HCT116 (cell line): ENCODE measurements around the gene PPM1D. TPM values are rescaled to one million over a fixed set of nuclear protein-coding genes. Genes with fewer than 3 reads are reported as not detected.

Experiments used
- ATAC-seq: fragments of 200-7000 bp; cut with Tn5 transposase; 2 replicates; pipeline ENCODE4 v1.9.1; 2020; ENCODE audit warnings: mild to moderate bottlenecking, moderate library complexity
- BruUV-seq: library from RNA; stranded (reverse); fragments of 400-500 nt; replicated peaks from 2 replicates; lab custom pipeline; 2021; lab: Mats Ljungman, UMichigan
- CTCF ChIA-PET: fragments of 300-600 bp; sonication (Branson Sonifier 250); formaldehyde crosslinking; loops from one replicate; lab custom pipeline; 2021; ENCODE audit warnings: antibody characterized with exemption; lab: Charles Lee
- POLR2A ChIA-PET: fragments of 300-600, 350-600 bp; sonication (Branson Sonifier 250); formaldehyde crosslinking; loops from one replicate; lab custom pipeline; 2021; ENCODE audit warnings: antibody characterized with exemption; lab: Charles Lee
- RAD21 ChIA-PET, 2 experiments: fragments of 300-600 bp; sonication (Branson Sonifier 250); formaldehyde crosslinking; loops; one replicate each; lab custom pipeline; 2023; ENCODE audit warnings: low total read pairs in 2 of 2; ENCODE audit not compliant: uncharacterized antibody in 2 of 2, unreplicated experiment in 2 of 2, low non-redundant PET in 1 of 2; lab: Charles Lee
- DNase-seq: peaks from one replicate; pipeline ENCODE4 v3.0.0-alpha.2; 2010; ENCODE audit warnings: low read depth, low spot score
- H2AFZ ChIP-seq: fragments of 200-600 bp; shearing (Covaris generic), sonication (generic); 2 replicates; pipeline ENCODE4 v1.6.1; 2017; ENCODE audit warnings: low read depth, mixed run types, mixed read lengths, antibody characterized with exemption, low read length; ENCODE audit not compliant: poor library complexity, severe bottlenecking
- H3K27ac ChIP-seq: 2 replicates; pipeline ENCODE4 v1.5.1; 2012; ENCODE audit warnings: low read depth, low read length
- H3K27me3 ChIP-seq: fragments of 200-600 bp; sonication (generic); 2 replicates; pipeline ENCODE4 v1.6.1; 2016; ENCODE audit warnings: mixed run types, low read length, mixed read lengths; ENCODE audit not compliant: insufficient read depth
- H3K36me3 ChIP-seq, 2 experiments: fragments of 200-500 bp in 1 of 2; fragments of 200-600 bp in 1 of 2; sonication (Bioruptor generic) in 1 of 2; sonication (generic) in 1 of 2; 2 replicates each; pipeline versions ENCODE4 v1.5.1 to v1.6.1; 2014 to 2016; ENCODE audit warnings: low read length in 2 of 2, inconsistent platforms in 1 of 2, mixed read lengths in 1 of 2, mixed run types in 1 of 2; ENCODE audit not compliant: insufficient read depth in 2 of 2, control insufficient read depth in 1 of 2
- H3K4me1 ChIP-seq, 2 experiments: fragments of 200-600 bp in 1 of 2; sonication (generic) in 1 of 2; 2 replicates each; pipeline versions ENCODE4 v1.5.1 to v1.6.1; 2012 to 2017; ENCODE audit warnings: low read length in 2 of 2, inconsistent platforms in 1 of 2, mild to moderate bottlenecking in 1 of 2, mixed read lengths in 1 of 2, mixed run types in 1 of 2, moderate library complexity in 1 of 2; ENCODE audit not compliant: insufficient read depth in 2 of 2, control insufficient read depth in 1 of 2
- H3K4me2 ChIP-seq: fragments of 200-600 bp; sonication (generic); 2 replicates; pipeline ENCODE4 v1.6.1; 2017; ENCODE audit warnings: mixed run types, low read length, mixed read lengths
- H3K4me3 ChIP-seq, 2 experiments: fragments of 200-600 bp in 1 of 2; sonication (generic) in 1 of 2; replicated peaks in 1 of 2; 2 replicates each; pipeline ENCODE4 v1.5.1; 2011 to 2016; ENCODE audit warnings: low read length in 2 of 2, control low read depth in 1 of 2, low read depth in 1 of 2, mild to moderate bottlenecking in 1 of 2, mixed read lengths in 1 of 2, mixed run types in 1 of 2
- H3K79me2 ChIP-seq: fragments of 200-600 bp; sonication (generic); 2 replicates; pipeline ENCODE4 v1.6.1; 2017; ENCODE audit warnings: mild to moderate bottlenecking, mixed run types, low read length, moderate library complexity, mixed read lengths; ENCODE audit not compliant: insufficient read depth
- H3K9ac ChIP-seq: fragments of 200-600 bp; sonication (generic); 2 replicates; pipeline ENCODE4 v1.6.1; 2016; ENCODE audit warnings: low read length, mixed read lengths
- H3K9me2 ChIP-seq: fragments of 200-600 bp; sonication (generic), shearing (Covaris generic); 2 replicates; pipeline ENCODE4 v1.6.1; 2017; ENCODE audit warnings: mixed run types, mild to moderate bottlenecking, moderate library complexity; ENCODE audit not compliant: insufficient read depth
- H3K9me3 ChIP-seq, 2 experiments: fragments of 200-500 bp in 1 of 2; fragments of 200-600 bp in 1 of 2; sonication (Bioruptor generic) in 1 of 2; sonication (generic) in 1 of 2; 2 replicates each; pipeline ENCODE4 v1.6.1; 2014 to 2017; ENCODE audit warnings: low read length in 2 of 2, mixed read lengths in 2 of 2, inconsistent platforms in 1 of 2, low read depth in 1 of 2, mild to moderate bottlenecking in 1 of 2, mixed run types in 1 of 2, moderate library complexity in 1 of 2; ENCODE audit not compliant: control insufficient read depth in 1 of 2, insufficient read depth in 1 of 2
- H4K20me1 ChIP-seq: fragments of 200-600 bp; sonication (generic), shearing (Covaris generic); 2 replicates; pipeline ENCODE4 v1.6.1; 2017; ENCODE audit warnings: mixed run types, mild to moderate bottlenecking, moderate library complexity; ENCODE audit not compliant: insufficient read depth
- EZH2 ChIP-seq: fragments of 200-600 bp; sonication (generic); IDR thresholded peaks from 2 replicates; pipeline ENCODE4 v1.6.1; 2017; ENCODE audit warnings: antibody characterized with exemption, mixed run types
- JUND ChIP-seq: IDR thresholded peaks from 2 replicates; pipeline ENCODE4 v1.6.1; 2012
- RAD21 ChIP-seq: IDR thresholded peaks from 2 replicates; pipeline ENCODE4 v1.6.1; 2012; ENCODE audit warnings: low read depth, mild to moderate bottlenecking
- SP1 ChIP-seq: IDR thresholded peaks from 2 replicates; pipeline ENCODE4 v1.6.1; 2012; ENCODE audit warnings: low read depth
- YY1 ChIP-seq: IDR thresholded peaks from 2 replicates; pipeline ENCODE4 v1.6.1; 2011; ENCODE audit warnings: low read length, low read depth, moderate library complexity, mild to moderate bottlenecking; ENCODE audit not compliant: insufficient replicate concordance; ENCODE audit errors: extremely low read depth
- intact Hi-C: fragments of 100-400 bp; cut with micrococcal nuclease; formaldehyde crosslinking; loops from 2 replicates; pipeline ENCODE4 v1.10.0; 2022
- total RNA-seq: library from RNA; stranded (reverse); gene quantifications from one replicate; pipeline ENCODE4 v1.2.1, GENCODE V29; 2021; ENCODE audit not compliant: unreplicated experiment

PPM1D gene
- total RNA-seq, 1 experiment from 2014 or later, result 29.1 TPM

DNA sequence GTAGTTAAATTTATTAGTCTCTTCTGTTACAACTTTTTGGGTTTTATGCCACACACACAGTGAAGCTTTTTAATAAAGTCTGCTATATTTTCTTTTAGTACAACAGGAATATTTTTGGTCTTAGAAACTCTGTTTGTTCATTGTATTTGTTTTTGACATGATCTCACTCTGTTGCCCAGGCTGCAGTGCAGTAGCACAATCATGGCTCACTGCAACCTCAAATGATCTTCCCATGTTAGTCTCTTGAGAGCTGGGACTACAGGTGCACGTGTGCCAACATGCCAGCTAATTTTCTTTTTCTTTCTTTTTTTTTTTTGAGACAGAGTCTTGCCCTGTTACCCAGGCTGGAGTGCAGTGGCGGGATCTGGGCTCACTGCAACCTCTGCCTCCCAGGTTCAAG, 27.1 kb downstream of the PPM1D start:
- H4K20me1 ChIP-seq, result no peaks in the 10 kb centered on the region
- peaks cover 42% of the 10 kb centered on the region for H3K79me2 ChIP-seq
- RAD21 ChIA-PET, result no interaction called here
- H3K36me3 ChIP-seq, result peaks cover 0 to 3% of the 10 kb centered on the region in 2 experiments; a peak in 1 of 4 replicates
- H3K9me2 ChIP-seq, result no peaks in the 10 kb centered on the region
- CTCF ChIA-PET, result interaction anchor here (1.4 to 1.6 kb wide), 2 partner anchors 11 to 26 kb away, joined by 4 read pairs; no protein-coding TSS in a partner anchor
- H3K9me3 ChIP-seq, result no peaks in the 10 kb centered on the region
- POLR2A ChIA-PET, result no interaction called here
- DNase-seq, result no peak
- no peak overlapping the region for H2AFZ ChIP-seq
- BruUV-seq, result no TSS peak
- intact Hi-C loops, result no loop called here
- no peak for ATAC-seq
- H3K27me3 ChIP-seq, result no peaks in the 10 kb centered on the region
- H3K4me2 ChIP-seq, result no peak overlapping the region
- TF ChIP-seq SP1 (no peak), YY1 (no peak), RAD21 (no peak)
- no peaks in the 10 kb centered on the region for H3K4me1 ChIP-seq
- H3K9ac ChIP-seq, result no peak overlapping the region
- H3K27ac ChIP-seq, result no peak overlapping the region
- H3K4me3 ChIP-seq, result no peak overlapping the region

GRCh38 chr17:60628252-60628889, 28.4 kb downstream of the PPM1D start:
- no peaks in the 10 kb centered on the region for H4K20me1 ChIP-seq
- no peak for ATAC-seq
- no peak for DNase-seq
- no peaks in the 10 kb centered on the region for H3K9me2 ChIP-seq
- H3K27ac ChIP-seq, result no peak overlapping the region
- intact Hi-C loops, result no loop called here
- H3K36me3 ChIP-seq, result peaks cover 0 to 4% of the 10 kb centered on the region in 2 experiments; a peak in 1 of 4 replicates
- peaks cover 29% of the 10 kb centered on the region for H3K79me2 ChIP-seq
- no peak overlapping the region for H3K4me3 ChIP-seq
- ChIA-PET CTCF (interaction anchor here (0.7 to 1.6 kb wide), 2 partner anchors 10 to 93 kb away, joined by 3 to 4 read pairs; no protein-coding TSS in a partner anchor), POLR2A (no interaction called here), RAD21 (no interaction called here)
- H3K4me1 ChIP-seq, result no peaks in the 10 kb centered on the region
- H2AFZ ChIP-seq, result no peak overlapping the region
- H3K27me3 ChIP-seq, result no peaks in the 10 kb centered on the region
- no peaks in the 10 kb centered on the region for H3K9me3 ChIP-seq
- no peak overlapping the region for H3K9ac ChIP-seq
- TF ChIP-seq JUND (no peak), EZH2 (no peak)
- BruUV-seq, result no TSS peak
- no peak overlapping the region for H3K4me2 ChIP-seq
